Natural killer cell treated with Interleukin-12 subunit alpha and Interleukin-12 subunit beta and Interleukin-15 and Interleukin-18, amount 100 ng/mL, for 72 hours (primary cell): ENCODE data around the gene DTX4. TPM values are rescaled to one million over a fixed set of nuclear protein-coding genes. Genes with fewer than 3 reads are reported as not detected.

Experiments used
- ATAC-seq, 2 donors: fragments of 150-1000 bp; cut with Tn5 transposase in 1 of 2; sonication (Bioruptor Pico), chemical (Tn5 transposase) in 1 of 2; 2 replicates each; pipeline ENCODE4 v1.10.0; 2021
- DNase-seq: peaks from one replicate; pipeline ENCODE4 v3.0.0; 2022; ENCODE audit warnings: low spot score
- H3K27ac Mint-ChIP-seq, 2 donors: 1 replicate in 1 of 2; 2 replicates in 1 of 2; pipeline ENCODE4 v1.8.0; 2022; ENCODE audit warnings: mixed read lengths in 2 of 2, mild to moderate bottlenecking in 1 of 2, moderate library complexity in 1 of 2
- H3K27me3 Mint-ChIP-seq, 2 donors: 1 replicate in 1 of 2; 2 replicates in 1 of 2; pipeline ENCODE4 v1.8.0; 2022; ENCODE audit warnings: mixed read lengths in 2 of 2
- H3K36me3 Mint-ChIP-seq: one replicate; pipeline ENCODE4 v1.8.0; 2022; ENCODE audit warnings: mixed read lengths
- H3K4me1 Mint-ChIP-seq, 2 donors: 1 replicate in 1 of 2; 2 replicates in 1 of 2; pipeline ENCODE4 v1.8.0; 2022; ENCODE audit warnings: low read depth in 2 of 2, mixed read lengths in 2 of 2, mild to moderate bottlenecking in 1 of 2
- H3K4me3 Mint-ChIP-seq: one replicate; pipeline ENCODE4 v1.8.0; 2022; ENCODE audit warnings: mixed read lengths
- H3K9me3 Mint-ChIP-seq: 2 replicates; pipeline ENCODE4 v1.8.0; 2022; ENCODE audit warnings: mixed read lengths
- total RNA-seq, 2 donors: library from RNA; stranded (reverse); gene quantifications; one replicate each; pipeline ENCODE4 v1.2.3, GENCODE V29; 2022

DTX4 gene
- total RNA-seq, 2 donors from 2014 or later: 0.17 to 0.33 TPM

GRCh38 chr11:59179121-59179520, 7.2 kb downstream of the DTX4 start:
- no peak overlapping the region for H3K27ac Mint-ChIP-seq
- H3K4me3 Mint-ChIP-seq: no peak overlapping the region
- DNase-seq: no peak
- peaks cover 9 to 11% of the 10 kb centered on the region in 2 donors for H3K27me3 Mint-ChIP-seq
- H3K4me1 Mint-ChIP-seq: peaks cover 0 to 6% of the 10 kb centered on the region in 2 donors
- ATAC-seq: no peak
- no peaks in the 10 kb centered on the region for H3K9me3 Mint-ChIP-seq
- H3K36me3 Mint-ChIP-seq: no peaks in the 10 kb centered on the region

GRCh38 chr11:59180168-59180776, 8.3 kb downstream of the DTX4 start:
- Mint-ChIP-seq H3K36me3 (no peaks in the 10 kb centered on the region), H3K4me1 (peaks cover 0 to 5% of the 10 kb centered on the region in 2 donors), H3K4me3 (no peak overlapping the region), H3K9me3 (no peaks in the 10 kb centered on the region), H3K27me3 (peaks cover 10 to 11% of the 10 kb centered on the region in 2 donors), H3K27ac (no peak overlapping the region)
- DNase-seq (no peak), ATAC-seq (no peak)

- Mint-ChIP-seq H3K36me3 (no peaks in the 10 kb centered on the region), H3K4me1 (peaks cover 0 to 5% of the 10 kb centered on the region in 2 donors), H3K4me3 (no peak overlapping the region), H3K27ac (no peak overlapping the region), H3K27me3 (peaks cover 9 to 11% of the 10 kb centered on the region in 2 donors), H3K9me3 (no peaks in the 10 kb centered on the region)
- no peak for ATAC-seq
- no peak for DNase-seq
Measured at GRCh38 chr11:59180907-59181306, 9.0 kb downstream of the DTX4 start.

- H3K4me3 Mint-ChIP-seq: no peak overlapping the region
- H3K27ac Mint-ChIP-seq: no peak overlapping the region
- peaks cover 8 to 10% of the 10 kb centered on the region in 2 donors for H3K27me3 Mint-ChIP-seq
- H3K9me3 Mint-ChIP-seq: no peaks in the 10 kb centered on the region
- peaks cover 0 to 5% of the 10 kb centered on the region in 2 donors for H3K4me1 Mint-ChIP-seq
- no peaks in the 10 kb centered on the region for H3K36me3 Mint-ChIP-seq
- ATAC-seq (no peak), DNase-seq (no peak)
Measured at GRCh38 chr11:59181746-59182456, 10.0 kb downstream of the DTX4 start.

GRCh38 chr11:59182457-59183151, 10.7 kb downstream of the DTX4 start:
- Mint-ChIP-seq H3K36me3 (no peaks in the 10 kb centered on the region), H3K4me3 (no peak overlapping the region), H3K9me3 (no peaks in the 10 kb centered on the region), H3K4me1 (peaks cover 0 to 5% of the 10 kb centered on the region in 2 donors), H3K27me3 (peaks cover 3 to 8% of the 10 kb centered on the region in 2 donors), H3K27ac (no peak overlapping the region)
- no peak for ATAC-seq
- DNase-seq: no peak

- Mint-ChIP-seq H3K4me1 (peaks cover 0 to 5% of the 10 kb centered on the region in 2 donors), H3K4me3 (no peak overlapping the region), H3K36me3 (no peaks in the 10 kb centered on the region), H3K9me3 (no peaks in the 10 kb centered on the region), H3K27ac (no peak overlapping the region), H3K27me3 (peaks cover 0 to 6% of the 10 kb centered on the region in 2 donors)
- no peak for ATAC-seq
- no peak for DNase-seq
Measured at GRCh38 chr11:59183771-59184170, 11.8 kb downstream of the DTX4 start.

- Mint-ChIP-seq H3K36me3 (no peaks in the 10 kb centered on the region), H3K4me1 (no peaks in the 10 kb centered on the region)
Measured at GRCh38 chr11:59184691-59185339, 12.9 kb downstream of the DTX4 start.

GRCh38 chr11:59185386-59185945, 13.5 kb downstream of the DTX4 start:
- H3K27ac Mint-ChIP-seq: no peak overlapping the region
- no peak for ATAC-seq
- no peak overlapping the region for H3K4me3 Mint-ChIP-seq
- H3K36me3 Mint-ChIP-seq: no peaks in the 10 kb centered on the region
- no peaks in the 10 kb centered on the region for H3K4me1 Mint-ChIP-seq
- no peaks in the 10 kb centered on the region for H3K9me3 Mint-ChIP-seq
- H3K27me3 Mint-ChIP-seq: peaks cover 0 to 6% of the 10 kb centered on the region in 2 donors
- no peak for DNase-seq

More at GRCh38 chr11:59184691-59185339, 12.9 kb downstream of the DTX4 start:
- DNase-seq (no peak), ATAC-seq (no peak)
- Mint-ChIP-seq H3K27me3 (peaks cover 0 to 6% of the 10 kb centered on the region in 2 donors), H3K9me3 (no peaks in the 10 kb centered on the region), H3K4me3 (no peak overlapping the region), H3K27ac (no peak overlapping the region)

GRCh38 chr11:59186130-59186594, 14.2 kb downstream of the DTX4 start:
- Mint-ChIP-seq H3K4me1 (no peaks in the 10 kb centered on the region), H3K27ac (no peak overlapping the region), H3K9me3 (no peaks in the 10 kb centered on the region), H3K36me3 (no peaks in the 10 kb centered on the region), H3K4me3 (no peak overlapping the region), H3K27me3 (peaks cover 0 to 6% of the 10 kb centered on the region in 2 donors)
- ATAC-seq: peak; percentile 60 to 69
- DNase-seq: no peak

GRCh38 chr11:59187035-59187434, 15.1 kb downstream of the DTX4 start:
- Mint-ChIP-seq H3K36me3 (no peaks in the 10 kb centered on the region), H3K27ac (no peak overlapping the region), H3K4me1 (no peaks in the 10 kb centered on the region), H3K27me3 (peaks cover 0 to 6% of the 10 kb centered on the region in 2 donors), H3K9me3 (no peaks in the 10 kb centered on the region), H3K4me3 (no peak overlapping the region)
- DNase-seq (no peak), ATAC-seq (no peak)

- H3K27me3 Mint-ChIP-seq: peaks cover 0 to 6% of the 10 kb centered on the region in 2 donors
- H3K4me3 Mint-ChIP-seq: no peak overlapping the region
- H3K4me1 Mint-ChIP-seq: no peaks in the 10 kb centered on the region
- no peaks in the 10 kb centered on the region for H3K36me3 Mint-ChIP-seq
- H3K27ac Mint-ChIP-seq: no peak overlapping the region
- no peak for DNase-seq
- H3K9me3 Mint-ChIP-seq: no peaks in the 10 kb centered on the region
- no peak for ATAC-seq
Measured at GRCh38 chr11:59187587-59187986, 15.7 kb downstream of the DTX4 start.

- H3K4me3 Mint-ChIP-seq: no peak overlapping the region
- no peak overlapping the region for H3K27ac Mint-ChIP-seq
- DNase-seq: no peak
- peaks cover 0 to 6% of the 10 kb centered on the region in 2 donors for H3K27me3 Mint-ChIP-seq
- H3K9me3 Mint-ChIP-seq: no peaks in the 10 kb centered on the region
- no peaks in the 10 kb centered on the region for H3K4me1 Mint-ChIP-seq
- no peaks in the 10 kb centered on the region for H3K36me3 Mint-ChIP-seq
- ATAC-seq: no peak
Measured at GRCh38 chr11:59188954-59189353, 17.0 kb downstream of the DTX4 start.

GRCh38 chr11:59189986-59190385, 18.1 kb downstream of the DTX4 start:
- H3K27ac Mint-ChIP-seq: no peak overlapping the region
- no peak for ATAC-seq
- no peak overlapping the region for H3K4me3 Mint-ChIP-seq
- H3K9me3 Mint-ChIP-seq: no peaks in the 10 kb centered on the region
- H3K27me3 Mint-ChIP-seq: peaks cover 0 to 3% of the 10 kb centered on the region in 2 donors
- DNase-seq: no peak
- no peaks in the 10 kb centered on the region for H3K4me1 Mint-ChIP-seq
- no peaks in the 10 kb centered on the region for H3K36me3 Mint-ChIP-seq
